NCI-H2107 treated with DMSO at 0.1 percent for 48 hours (cell line): ENCODE results near the gene DNAI1.

Experiments used
- DNase-seq: peaks from one replicate; lab custom pipeline; 2025; ENCODE audit not compliant: unreplicated experiment; lab: John Stamatoyannopoulos, UW

DNAI1 gene

DNA sequence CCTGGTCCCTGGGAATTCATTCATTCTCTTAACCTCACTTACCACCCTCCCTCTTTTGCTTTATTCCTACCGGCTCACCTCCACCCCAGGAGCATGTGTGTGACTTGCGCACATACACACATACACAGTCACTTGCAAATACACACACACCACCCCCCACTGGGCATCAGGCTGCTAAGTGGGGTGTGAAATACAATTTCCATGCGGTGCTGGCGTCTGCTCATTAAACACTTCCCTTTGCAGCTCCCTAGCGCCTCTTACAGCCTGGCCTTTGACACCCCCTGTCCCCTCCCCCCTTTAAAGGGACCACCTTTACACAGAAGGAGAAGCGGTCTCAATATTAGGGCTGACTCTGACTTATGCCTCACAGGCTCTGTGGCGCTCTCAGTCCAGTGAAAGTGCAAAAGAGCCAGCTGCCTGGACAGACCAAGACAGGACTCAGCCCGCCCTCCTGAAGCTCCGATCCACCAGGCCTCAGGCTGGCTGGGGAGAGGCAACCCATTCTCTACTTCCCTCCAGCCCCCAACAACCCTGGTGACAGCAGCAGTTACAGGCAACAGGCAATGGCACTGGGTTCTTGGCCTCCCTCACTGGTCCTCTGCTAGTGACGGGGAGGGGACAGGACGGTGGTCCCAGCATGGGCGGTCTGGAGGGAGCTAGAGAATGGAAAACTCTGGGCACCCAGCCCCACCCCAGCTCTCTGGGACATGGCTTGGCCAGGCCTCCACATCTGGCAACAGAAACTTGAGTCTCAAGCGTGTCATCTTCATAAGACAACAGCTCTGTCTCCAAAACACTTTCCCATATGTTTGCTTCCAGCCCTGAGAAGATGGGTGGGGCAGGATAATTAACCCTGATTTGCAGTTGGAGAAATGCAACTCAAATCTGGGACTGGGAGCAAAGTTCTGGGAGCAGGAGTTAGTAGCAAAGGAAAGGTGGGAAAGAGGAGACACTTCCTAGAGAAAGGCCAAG lies 52.2 kb downstream of the DNAI1 start:
- DNase-seq: peak; percentile 8

DNA sequence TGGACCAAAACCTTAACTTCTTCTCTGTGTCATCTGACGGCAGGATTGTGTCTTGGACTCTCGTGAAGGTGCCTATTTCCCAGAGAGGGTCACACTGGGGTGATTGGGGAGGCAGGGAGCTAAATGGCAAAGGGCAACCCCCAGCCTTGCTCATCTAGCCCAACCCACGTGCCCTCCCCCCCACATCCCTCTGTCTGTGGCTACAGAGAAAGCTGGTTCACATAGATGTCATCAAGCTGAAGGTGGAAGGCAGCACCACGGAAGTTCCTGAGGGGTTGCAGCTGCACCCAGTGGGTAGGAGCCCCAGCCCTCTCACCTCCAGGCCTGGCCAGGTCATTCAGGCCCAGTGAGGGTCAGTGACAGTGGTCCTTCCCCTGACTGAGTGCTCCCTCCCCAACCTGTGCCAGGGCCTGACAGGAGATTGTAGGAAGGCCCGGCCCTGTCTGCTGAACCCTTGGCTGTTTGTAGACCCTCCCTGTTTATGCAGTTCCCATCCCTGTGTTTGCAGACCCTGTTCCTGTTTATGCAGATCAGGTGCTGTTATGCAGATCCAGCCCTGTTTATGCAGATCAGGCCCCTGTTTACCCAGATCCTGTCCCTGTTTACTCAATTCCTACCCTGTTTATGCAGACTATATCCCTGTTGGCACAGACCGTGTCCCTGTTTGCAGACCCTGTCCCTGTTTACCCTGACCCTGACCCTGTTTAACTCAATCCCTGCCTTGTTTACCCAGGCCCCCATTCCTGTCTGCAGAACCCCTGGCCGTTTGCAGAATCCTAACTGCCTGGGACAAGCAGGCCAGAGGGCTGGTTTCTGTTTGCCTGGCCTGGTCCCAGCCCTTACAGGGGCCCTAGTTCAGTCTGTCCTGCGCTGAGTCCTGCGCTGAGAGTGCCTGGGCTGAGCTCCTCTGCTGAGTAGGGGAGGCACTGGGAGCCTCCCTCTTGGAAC lies 53.8 kb downstream of the DNAI1 start:
- DNase-seq: no peak

DNA sequence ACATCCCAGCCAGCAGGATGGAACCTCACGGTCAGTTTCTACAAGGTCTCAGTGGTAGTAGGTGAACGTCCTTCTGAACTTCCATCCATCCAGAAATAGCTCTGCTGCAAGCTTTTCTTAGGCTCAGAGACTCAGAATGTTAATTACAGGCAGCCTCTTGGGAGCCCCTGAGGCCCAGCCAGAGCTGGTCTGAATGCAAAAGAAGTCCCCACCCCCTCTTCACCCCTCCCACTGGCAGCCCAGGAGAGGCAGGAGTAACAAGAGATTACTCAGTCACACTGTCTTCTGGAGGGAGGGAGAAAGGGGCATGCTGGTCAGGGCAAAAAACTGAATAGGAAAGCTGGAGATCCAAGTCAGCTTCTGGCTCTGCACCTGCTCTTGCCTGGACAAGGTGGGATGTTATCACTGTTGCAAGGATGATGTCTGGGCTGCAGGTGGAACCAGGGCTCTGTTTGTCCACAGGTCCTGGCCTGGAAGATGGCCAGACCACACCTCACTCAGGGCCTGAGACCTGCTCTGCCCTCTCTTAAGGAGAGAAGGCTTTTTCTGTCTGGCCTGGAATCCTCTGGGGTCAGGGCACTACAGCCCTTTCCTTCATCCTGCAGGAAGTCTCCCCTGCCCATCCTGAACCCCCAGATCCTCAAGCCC lies 55.1 kb downstream of the DNAI1 start:
- peak; percentile 53 for DNase-seq

DNA sequence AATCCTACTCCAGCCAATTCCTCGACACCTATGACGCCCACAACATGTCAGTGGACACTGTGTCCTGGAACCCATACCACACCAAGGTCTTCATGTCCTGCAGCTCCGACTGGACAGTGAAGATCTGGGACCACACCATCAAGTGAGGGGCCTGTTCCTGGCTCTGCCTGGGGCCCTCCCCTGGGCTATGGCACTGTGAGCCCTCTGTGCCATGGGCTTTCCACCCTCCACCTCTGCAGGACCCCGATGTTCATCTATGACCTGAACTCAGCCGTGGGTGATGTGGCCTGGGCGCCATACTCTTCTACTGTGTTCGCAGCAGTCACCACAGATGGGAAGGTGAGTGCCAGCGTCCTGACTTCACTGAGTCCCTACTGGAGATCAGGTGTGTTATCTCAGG lies 55.8 kb downstream of the DNAI1 start:
- DNase-seq: no peak

DNA sequence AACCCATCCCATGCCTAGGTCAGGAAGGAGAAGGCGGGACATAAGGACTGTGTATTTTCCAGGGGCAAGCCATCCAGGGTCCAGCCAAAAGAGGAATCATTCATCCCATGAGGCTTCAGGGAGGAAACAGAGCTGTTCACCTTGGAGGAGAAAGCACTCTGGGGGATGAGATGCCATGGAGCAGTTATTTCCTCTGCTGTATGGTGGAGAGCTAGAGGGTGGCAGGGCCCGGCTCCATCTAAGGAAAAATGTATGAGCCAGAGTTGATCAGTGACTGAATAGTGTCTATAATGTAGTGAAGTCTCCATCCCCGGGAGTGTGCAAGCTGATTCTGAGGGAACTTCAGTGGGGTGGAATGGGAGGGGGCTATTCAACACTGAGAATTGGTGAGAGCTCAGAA lies 56.2 kb downstream of the DNAI1 start:
- no peak for DNase-seq

DNA sequence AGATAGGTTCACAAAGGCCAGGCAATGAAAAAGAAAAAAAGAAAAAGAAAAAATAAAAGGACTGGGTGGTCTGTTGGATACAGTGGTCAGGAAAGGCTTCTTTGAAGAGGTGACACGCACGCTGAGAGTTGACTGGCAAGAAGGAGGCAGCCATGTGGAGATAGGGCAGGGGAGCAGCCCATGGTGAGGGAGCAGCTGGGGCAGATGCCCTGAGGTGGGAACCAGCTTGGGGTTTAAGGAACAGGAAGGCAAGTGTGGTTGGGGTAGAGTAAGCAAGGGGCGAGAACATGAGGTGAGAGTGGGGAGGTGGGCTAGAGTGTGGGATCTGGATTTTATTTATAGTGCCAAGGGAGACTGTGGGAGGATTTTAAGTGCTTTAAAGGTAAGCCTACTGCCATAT lies 57.4 kb downstream of the DNAI1 start:
- no peak for DNase-seq

DNA sequence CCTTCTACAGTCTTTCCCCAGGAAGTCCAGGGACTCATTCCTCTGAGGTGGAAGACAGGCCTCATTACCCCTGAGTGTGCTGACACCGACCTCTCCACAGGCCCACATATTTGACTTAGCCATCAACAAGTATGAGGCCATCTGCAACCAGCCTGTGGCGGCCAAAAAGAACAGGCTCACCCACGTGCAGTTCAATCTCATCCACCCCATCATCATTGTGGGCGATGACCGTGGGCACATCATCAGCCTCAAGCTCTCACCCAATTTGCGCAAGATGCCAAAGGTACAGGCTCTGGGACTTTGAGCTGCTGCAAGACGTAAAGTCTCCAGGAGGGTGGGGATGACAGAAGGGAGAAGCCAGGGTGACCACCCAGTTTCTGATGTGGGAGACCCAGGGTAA lies 58.6 kb downstream of the DNAI1 start:
- DNase-seq: no peak

DNA sequence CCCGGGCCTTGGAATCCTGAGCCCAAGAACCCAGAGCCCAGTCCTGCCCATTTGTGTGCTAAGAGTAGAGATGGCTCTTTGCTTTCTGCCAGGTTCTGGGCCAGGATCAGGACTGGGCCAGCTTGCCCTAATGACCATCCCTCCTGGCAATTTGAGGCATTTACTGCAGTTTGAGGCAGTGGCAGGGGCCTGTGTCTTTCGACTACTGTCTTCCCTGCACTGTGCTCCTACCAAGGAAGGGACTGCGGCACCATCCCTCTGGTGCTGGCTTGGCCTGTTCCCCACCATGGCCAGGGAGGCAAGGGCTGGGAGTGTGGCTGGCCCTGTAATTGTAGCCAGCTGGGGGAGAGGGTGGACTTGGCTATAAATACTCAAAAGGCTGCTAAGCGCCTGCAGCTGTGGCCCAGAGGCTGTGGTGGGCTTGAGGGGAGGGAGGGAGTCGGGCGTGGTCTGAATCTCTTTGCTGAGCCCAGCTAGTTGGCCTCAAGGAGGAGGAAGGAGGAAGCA lies 59.6 kb downstream of the DNAI1 start:
- DNase-seq: no peak

DNA sequence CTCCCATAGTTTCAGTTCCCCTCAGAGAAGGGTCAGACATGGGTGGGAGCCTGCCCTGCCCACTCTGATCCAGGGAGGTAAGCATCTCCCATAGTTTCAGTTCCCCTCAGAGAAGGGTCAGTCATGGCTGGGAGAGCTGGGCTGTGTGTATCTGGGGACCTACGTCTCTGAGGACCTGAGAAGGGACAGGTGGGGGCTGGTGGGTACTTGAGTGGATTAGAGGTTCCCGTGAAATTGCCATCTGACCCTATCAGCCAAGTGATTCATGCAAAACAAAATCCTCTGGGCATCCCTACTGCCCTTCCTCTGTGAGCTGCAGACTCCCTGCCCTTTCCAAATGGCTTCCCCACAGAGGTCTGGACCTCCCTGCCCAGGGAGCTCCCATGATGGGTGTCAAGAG lies 60.3 kb downstream of the DNAI1 start:
- no peak for DNase-seq

DNA sequence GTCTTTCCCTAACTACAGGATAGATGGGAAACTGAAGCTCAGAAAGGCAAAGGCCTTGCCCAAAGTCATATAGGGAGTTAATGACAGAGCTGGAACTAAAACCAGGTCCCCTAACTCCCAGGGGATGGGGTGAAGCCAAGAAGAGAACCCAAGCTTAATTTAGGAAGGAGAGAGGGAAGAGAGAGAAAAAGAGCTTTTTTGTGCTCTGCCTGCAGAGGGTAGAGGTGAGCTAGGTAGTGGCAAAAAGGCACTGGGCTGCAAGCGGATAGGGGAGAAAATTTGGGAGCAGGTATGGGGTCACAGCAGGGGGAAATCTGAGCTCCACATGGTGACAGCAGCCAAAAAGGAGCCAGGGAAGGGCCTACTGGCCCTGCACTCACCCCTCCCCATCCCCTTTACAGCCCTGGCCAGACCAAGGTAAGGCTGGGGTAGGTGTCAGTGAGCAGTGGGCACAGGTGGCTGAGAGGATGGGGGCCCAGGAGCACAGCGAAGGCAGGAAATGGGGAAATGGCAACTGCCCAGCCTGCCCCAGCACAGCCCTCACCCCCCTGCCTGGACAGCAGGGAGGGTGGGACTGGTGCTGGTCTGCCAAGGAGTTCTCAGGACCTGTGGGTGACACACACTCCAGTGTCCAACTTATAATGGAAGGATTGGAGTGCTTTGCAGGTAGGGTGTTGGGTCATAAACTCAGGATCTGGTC lies 60.9 kb downstream of the DNAI1 start:
- DNase-seq: no peak

DNA sequence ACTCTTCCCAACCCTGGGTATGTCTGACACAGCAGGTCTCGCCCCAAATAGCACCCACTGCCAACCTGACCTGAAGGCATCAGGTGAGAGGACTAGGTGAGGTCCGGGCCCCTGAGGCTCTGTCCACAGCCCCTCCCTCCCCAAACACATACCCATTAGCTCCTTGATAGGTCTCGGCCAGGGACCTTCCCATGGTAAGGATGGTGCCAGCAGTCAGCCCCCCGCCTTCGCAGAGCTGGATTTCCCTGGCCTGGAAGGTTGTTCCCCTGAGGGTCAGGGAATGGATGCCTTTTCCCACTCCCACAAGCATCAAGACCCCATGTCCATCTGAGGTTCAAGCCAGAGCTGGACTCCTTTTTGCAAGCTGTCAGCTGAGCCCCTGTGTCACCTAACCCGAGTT lies 61.5 kb downstream of the DNAI1 start:
- no peak for DNase-seq

DNA sequence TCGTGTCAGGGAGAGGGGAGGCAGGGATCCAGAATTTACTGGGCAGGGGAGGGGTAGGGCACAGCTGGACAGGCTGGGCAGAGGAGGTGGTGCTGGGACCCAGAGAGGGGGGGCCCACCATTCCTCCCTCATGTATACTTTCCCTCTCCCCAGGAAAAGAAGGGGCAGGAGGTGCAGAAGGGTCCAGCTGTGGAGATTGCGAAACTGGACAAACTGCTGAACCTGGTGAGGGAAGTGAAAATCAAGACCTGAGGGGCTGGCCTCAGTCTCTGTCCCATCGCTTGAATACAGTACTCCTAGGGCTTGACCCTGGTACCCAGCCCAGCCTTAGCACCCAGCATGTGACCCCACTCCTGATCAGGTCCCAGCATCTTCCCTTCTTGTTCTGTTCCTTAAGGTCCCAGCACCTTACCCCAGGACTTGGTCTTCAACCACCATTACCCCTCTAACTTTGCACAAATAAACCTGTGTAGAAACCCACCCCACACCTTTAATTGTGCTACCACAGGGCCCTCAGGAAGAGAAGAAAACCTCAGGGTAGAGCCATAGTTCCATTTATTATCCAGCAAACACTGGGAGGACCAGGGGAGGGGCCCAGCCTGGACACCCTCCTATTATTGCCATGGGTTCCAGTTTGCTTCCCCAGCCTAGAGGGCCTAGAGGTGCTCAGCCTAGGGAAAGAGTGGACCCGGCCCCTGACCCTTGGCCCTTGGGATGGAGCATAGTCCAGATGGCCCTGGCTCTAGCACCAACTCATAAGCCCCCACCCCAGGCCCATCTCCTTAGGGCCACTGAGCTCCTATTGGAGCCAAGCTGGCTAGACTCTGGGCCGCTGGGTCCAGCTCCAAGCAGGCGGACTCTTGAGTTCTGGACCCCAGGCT lies 62.1 kb downstream of the DNAI1 start:
- no peak for DNase-seq

DNA sequence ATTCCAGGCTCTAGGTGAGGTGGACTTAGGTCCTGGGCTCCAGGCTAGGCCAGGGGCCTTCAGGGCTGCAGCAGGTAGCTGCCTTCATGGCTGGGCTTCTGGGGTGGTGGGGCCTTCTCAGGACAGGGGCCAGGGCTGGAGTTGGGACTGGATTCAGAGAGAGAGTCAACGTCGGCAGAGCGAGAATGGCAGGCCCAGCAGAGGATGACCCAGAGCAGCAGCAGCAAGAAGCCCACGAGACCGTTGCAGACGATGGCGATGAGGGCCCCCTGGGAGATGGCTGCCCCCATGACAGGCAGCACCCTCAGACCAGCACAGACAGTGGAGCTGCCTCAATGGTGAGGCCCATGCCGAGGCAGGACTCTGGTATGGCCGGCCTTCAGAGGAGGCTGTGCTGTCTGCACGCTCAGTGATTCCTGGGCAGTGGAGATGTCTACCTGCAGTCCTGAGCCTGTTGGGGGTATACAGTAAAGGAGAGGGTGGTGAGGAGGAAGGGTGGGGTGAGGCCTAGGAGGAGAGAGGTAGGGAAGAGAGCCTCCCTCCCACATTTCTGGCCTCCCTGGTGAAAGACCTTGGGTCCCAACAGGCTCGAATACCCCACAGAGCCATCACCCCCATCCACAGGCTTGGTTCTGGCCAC lies 62.9 kb downstream of the DNAI1 start:
- DNase-seq: no peak

DNA sequence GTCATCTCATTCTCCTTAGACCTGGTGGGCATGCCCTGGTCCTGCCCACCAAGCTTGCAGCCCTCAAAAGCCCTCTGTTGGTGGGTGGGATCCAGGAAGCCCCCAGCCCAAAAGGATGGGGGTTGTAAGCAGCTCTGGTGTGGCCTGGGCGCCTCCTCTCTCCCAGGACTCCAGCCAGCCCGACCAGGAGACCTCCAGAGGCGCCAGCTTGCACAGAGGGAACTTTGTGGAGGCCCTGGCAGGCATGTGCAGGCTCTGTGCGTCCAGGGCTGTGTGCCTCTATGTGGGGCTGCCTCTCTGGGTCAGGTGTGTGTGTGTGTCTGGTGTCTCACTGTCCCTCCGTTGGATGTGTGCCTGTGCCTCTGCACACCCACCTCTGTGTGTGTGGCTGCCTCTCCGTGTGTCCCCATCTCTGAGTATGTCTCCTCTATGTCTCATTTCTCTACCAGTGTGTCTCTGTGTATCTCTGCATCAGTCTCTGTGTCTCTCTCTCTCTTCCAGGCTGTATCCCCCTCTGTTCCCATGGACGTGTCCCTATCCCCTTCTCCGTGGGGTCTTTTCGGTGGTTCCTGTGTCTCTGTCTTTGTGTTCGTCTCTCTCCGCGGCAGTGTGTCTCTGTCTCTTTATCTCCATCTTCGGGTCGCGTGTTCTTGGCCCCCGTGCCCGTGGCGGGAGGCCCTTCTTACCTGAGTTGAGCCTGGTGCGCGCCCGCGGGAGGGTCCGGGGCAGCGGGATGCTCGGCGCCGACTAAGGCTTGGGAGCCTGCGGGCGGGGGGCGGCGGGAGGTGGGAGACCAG lies 63.7 kb downstream of the DNAI1 start:
- DNase-seq: no peak

DNA sequence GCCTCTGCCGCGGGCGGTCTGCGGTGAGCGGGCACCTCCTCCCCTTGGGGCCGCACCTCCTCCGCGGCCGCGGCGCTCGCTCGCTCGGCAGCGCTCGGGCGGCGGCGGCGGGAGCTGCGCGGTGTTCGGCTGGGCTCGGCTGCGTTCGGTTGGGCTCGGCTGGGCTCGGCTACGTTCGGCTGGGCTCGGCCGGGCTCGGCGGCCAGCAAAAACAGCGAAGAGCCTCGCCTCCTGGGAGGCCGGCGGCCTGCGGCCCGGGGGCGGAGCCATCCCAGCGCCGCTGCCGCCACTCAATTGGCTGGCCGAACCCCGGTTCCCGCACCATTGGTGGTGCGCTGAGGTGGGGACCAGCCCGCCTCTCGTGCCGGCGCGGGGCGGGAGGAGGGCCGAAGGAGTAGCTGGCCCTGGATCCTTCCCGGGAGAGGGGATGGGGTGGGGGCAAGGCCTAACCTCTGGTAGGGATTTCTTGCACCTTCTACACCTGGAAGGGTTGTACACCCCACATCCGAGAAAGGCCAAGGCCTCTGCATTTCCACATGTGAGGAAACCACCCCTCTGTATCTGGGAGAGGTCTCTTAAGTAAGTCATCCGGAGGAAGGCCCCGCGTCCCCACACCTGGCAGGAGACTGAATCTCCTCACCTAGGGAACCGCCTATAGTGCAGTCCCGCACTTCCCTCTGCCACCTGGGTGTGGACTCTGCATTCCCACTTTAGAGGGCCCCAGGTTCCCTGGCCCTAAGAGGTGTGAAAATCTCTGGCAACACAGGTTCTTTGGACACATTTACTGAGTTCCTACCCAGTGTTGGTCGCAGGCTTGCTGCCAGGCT lies 64.6 kb downstream of the DNAI1 start, which contains the start of gene ENHO:
Gene ENHO, minus strand, starts transcription at position 20 of the 827 bp plus-strand sequence. CDS start 1,295 bp downstream, outside the sequence.
- peak; percentile 55 for DNase-seq

DNA sequence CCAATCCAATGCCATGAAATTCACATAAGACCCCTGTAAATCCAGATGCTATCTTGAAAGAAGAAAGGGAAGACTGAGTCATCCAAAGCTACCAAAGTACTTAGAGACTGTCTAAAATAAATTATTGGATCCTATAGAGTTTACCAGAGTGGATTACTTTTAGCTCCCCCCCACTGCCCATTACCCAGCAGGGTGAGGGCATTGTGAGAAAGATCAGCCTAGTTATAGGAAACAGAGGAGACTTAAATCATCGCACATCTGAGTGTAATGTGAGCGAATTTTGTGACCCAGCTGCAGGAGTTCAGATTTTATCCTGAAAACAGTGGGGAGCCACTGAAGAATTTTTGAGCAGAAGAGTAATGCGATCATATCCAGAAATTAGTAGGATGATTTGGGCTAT lies 65.7 kb downstream of the DNAI1 start:
- DNase-seq: no peak

DNA sequence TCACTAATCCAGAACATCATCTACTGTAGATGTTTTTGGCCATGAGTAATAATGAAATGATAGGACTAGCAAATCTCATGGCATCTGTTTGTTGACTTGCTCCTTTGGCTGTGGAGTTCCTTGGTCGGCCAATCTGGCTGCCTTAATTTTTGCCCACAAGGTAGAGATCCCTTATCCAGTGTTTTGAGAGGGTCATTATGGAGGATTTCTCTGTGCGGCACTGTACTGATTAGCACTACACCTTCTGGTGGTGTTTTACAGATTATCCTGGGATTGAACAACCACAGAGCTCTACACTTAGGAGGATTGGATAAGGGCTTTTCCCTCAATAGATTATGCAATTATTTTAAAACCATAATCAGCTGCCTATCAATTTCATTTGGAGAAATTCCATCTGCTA lies 67.4 kb downstream of the DNAI1 start:
- DNase-seq: no peak
